HS-5 (cell line): ENCODE results near the gene PCMT1.
A peak's percentile ranks its signal among the peaks of the same experiment; 100 is the strongest.
"Not testable (repeated sequence)": the region's sequence is repeated elsewhere in the genome, so short reads cannot be mapped to it uniquely, and the experiment has no call there.

ENCODE experiments used
- DNase-seq: peaks from one replicate; pipeline ENCODE4 v3.0.0-alpha.2; 2012; ENCODE audit warnings: low read depth

The PCMT1 gene

DNA sequence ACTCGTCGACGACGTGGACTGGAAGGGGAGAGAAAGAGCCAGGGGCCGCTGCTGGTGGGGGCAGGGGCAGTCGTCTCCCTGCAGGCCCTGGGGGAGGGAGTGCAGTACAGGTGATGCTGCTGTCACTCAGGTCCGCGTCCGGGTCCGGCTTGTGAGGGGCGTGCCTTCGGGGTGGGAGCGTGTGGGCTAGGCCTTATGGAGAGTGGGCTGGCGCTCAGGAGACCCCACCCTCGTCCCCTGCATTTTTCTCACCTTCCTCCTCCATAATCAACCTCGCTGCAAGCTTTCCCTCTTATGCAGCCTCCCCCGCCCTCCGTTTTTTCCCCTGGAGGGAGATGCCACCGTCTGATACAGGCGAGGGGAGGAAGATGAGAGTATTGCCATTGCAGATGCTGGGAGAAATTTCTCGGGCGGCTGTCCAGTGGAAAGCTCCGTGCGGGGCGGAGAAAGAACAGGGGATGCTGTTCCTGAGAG, 632 bp downstream of the PCMT1 start:
- peak; percentile 47 for DNase-seq

DNA sequence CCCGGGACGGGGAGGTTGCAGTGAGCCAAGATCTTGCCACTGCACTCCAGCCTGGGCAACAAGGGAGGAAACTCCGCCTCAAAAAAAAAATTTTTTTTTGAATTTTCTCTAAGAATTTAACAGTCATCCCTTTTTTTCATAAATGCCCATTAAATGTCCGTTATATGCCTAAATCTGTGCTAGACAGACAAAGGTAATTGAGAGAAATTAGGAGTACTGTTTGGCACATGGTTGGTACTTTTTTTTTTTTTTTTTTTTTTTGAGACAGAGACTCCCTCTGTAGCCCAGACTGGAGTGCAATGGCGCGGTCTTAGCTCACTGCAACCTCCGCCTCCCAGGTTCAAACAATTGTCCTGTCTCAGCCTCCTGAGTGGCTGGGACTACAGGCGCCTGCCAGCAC, 1.7 kb downstream of the PCMT1 start:
- DNase-seq: no peak

DNA sequence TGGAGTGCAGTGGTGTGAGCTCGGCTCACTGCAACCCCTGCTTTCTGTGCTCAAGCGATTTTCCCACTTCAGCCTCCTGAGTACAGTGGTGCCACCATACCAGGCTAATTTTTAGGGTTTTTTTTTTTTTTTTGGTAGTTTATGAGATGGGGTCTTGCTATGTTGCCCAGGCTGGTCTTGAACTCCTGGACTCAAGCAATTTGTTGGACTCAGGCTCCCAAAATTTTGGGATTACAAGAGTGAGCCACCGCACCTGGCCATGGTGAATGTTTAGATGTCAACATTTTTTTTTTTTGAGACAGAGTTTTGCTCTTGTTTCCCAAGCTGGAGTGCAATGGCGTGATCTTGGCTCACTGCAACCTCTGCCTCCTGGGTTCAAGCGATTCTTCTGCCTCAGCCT, 2.4 kb downstream of the PCMT1 start:
- not testable (repeated sequence) for DNase-seq

DNA sequence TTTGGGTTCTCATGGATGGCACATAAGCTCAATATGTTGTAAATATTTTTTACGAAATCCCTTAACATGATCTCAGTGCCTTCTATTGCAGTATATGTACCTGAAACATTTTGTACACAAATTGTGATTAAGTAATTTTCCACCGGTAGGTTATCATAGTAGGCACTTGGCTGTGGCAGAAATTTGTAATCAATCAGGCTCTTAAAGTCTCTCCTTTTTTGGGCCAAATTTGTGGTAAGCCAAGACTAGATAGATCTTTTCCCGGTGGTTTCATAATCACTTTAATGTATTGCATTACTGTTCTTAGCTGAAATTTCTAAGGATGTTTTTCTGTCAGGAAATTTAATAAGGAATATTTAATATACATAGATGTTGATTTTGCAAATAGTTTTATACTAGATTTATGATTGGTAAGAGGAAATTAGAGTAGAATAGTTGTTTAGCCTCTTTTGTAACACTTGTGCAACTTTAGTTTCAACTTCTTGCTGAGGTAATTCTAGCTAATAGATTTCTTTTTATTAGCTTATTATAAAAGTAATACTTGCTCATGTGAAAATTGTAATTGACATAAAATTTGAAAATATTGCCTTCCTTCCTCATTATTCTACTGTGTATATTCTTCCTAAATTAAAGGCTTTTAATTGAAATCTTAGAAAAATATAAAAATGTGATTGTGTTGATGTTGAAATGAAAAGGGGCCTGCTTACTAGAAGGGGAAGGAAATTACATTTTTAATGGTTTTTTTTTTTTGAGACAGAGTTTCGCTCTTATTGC, 3.2 kb downstream of the PCMT1 start:
- no peak for DNase-seq

DNA sequence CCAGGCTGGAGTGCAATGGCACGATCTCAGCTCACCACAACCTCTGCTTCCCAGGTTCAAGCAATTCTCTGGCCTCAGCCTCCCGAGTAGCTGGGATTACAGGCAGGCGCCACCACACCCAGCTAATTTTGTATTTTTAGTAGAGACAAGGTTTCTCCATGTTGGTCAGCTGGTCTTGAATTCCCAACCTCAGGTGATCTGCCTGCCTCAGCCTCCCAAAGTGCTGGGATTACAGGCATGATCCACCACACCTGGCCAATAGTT, 3.8 kb downstream of the PCMT1 start:
- not testable (repeated sequence) for DNase-seq

DNA sequence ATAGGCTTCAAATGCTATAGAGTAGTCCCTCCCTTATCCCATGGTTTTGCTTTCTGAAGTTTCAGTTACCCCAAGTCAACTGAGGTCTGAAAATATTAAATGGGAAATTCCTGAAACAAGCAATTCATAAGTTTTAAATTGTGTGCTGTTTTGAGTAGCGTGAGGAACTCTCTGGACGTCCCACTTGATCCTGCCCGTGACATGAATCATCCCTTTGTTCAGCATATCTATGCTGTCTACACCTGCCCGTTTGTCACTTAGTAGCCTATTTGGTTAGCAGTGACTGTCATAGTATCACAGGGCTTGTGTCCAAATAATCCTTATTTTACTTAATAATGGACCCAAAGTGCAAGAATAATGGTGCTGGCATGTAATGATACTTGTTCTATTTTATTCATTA, 5.0 kb downstream of the PCMT1 start:
- no peak for DNase-seq

DNA sequence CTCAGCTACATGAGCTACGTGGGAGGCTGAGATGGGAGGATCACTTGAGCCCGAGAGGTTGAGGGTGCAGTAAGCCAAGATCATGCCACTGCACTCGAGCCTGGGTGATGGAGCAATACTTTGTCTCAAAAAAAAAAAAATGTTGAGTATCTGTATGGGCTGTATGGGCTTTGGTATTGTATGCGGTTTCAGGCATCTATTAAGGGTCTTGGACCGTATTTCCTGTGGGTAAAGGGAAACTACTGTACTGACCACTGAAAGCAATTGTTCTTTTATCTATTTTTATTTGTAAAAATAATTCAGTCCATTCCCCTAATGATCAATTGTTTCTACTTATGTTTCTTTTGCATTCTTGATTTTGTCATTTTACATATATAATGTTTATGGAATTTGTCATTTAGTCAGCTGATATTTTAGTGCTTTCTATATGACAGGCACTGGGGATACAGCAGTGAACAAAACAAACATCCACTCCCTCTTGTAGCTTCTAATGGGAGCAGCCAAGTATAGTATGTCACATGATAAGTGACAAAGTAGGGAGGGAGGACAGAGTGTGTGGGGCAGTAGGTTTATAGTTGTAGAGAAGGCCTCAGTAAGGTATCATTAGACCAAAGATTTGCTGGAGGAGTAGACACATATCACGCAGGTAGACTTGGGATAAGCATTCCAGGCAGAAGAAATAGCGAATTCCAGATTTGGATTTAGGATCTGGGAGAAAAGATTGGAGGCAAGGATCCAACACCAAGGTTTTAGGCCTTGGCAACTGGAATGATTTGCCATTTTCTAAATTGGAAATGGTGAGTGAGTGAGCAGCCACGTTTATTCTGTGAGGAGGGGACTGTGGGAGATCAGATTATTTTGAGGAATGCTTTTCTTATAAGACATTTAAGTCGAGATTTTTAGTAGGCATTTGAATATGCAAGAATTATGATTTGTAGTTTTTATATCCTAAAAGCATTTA, 6.0 kb downstream of the PCMT1 start:
- DNase-seq: no peak

DNA sequence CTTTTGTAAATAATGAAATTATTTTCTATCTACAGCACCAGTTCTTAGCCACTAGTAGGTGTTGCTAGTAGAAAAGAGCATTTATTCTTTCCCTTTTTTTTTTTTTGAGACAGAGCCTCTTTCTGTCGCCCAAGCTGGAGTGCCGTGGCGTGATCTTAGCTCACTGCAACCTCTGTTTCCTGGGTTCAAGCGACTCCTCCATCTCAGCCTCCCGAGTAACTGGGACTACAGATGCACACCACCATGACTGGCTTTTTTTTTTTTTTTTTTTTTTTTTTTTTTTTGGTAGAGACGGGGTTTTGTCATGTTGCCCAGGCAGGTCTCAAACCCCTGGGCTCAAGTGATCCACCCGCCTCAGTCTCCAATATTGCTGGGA, 6.7 kb downstream of the PCMT1 start:
- no peak for DNase-seq

DNA sequence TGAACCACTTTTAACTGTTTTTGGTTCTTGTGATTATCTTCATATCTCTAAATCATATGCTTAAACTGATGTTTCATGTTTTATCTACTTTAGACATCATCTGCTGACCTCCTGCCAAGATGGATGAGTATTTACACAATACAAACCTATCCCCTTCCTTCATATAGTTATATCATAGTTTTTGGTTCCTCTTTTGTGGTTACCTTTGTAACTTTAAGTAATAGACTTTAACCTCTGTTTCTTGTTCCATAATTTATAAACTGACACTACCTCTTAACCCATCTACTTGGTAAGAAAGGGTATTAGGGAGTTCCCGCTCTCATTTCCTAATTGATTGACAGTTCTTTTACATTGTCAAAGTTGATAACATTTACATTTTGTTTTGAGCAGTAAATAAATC, 11.9 kb downstream of the PCMT1 start:
- no peak for DNase-seq

DNA sequence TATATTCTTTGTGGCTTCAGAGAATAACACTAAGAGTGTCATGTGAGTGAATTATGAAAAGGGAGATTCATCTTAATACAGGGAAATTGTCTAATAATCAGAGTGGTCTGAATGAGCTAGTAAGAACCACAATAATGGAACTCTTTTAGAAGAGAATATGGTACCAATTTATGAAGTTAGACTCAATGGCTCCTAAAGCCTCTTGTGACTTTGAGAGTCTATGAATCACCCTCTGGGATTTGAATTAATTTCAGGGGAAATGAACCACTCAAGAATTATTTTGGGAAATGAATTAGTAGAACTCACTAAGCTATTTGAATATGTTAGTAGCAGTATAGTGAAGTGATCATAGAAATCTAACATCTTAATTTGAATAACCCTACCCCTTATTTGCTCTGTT, 14.3 kb downstream of the PCMT1 start:
- DNase-seq: no peak

DNA sequence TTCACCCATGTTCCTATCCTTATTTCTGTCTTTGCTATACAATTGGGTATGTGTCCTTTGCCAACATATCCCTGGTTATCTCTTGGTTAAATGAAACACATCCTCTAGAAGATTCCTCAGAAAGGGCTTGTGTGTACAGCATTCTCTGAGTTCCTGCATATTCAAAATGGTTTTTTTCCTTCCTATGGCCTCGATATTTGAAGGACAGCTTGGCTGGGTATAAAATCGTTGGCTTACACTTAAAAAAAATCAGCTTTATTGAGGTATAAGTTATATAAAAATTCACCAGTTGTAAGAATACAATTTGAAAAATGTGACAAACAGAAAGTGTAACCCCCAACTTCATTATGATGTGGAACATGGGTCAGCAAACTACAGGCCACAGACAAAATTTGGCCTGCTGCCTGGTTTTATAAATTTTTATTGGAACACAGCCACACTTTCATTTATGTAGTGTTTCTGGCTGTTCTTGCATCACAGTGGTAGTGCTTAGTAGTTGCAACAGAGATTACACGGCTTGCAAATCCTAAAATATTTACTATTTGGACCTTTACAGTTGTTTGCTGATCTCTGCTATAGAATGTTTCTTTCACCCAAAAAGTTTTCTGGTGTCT, 16.7 kb downstream of the PCMT1 start:
- no peak for DNase-seq

DNA sequence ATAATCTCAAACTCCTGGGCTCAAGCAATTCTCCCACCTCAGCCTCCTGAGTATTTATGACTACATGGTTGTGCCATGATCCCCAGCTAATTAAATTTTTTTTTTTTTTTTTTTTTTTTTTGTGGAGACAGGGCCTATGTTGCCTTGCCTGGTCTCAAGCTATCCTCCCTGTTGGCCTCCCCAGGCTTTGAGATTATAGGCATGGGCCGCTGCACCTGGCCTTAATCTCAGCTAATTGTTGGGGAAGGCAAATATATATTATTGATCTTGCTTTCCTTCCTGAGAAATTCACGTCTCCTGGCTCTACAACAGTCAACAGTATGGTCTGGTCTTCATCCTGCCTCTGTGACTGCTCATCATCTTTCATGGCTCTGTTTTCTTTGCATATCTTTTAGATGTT, 20.1 kb downstream of the PCMT1 start:
- DNase-seq: no peak

DNA sequence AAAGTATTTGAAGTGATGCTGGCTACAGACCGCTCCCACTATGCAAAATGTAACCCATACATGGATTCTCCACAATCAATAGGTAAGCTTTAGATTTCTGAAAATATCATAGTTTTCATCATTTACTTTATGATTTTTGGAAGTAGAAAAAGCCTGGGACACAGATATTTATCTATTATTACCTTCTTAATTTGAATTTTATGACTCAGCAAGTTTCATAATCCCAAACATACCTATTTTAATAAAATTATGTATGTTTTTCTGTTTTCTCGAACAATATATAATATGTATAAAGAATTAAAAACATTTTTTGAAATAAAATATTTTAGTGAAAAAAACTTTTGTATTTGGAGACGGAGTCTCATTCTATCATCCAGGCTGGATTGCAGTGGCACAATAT, 21.6 kb downstream of the PCMT1 start:
- DNase-seq: no peak

DNA sequence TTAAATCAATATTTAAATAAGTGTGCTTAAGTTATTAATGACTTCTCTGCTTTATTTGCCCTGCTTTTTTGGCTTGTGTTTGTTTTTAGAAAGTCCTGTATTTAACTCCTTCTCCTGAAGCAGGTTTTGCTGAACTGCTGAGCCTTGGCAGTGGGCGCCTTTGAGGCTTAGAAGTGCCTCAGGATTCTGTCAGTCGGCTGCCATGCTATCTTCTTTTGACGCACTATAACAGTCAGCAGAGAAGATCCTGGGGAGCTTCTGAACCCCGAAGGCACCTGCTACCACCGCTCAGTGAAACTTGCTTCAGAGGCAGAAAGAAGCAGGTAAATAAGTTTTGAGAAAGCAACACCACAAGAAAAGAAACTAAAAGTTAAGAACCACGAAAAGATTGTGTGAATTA, 22.4 kb downstream of the PCMT1 start:
- DNase-seq: no peak

DNA sequence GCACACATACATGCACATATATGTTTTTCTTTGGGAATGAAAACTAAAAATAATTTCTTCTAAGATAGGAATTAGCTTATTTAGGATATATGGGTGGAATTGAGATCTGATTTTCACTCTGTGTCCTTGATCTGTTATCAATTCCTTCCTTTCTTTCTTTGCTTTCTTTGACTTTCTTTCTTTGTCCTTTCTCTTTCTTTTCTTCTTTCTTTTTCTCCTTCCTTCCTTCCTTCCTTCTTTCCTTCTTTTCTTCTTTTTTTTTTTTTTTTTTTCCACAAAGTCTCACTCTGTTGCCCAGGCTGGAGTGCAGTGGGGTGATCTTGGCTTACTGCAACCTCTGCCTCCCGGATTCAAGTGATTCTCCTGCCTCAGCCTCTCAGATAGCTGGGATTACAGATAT, 28.1 kb downstream of the PCMT1 start:
- no peak for DNase-seq

DNA sequence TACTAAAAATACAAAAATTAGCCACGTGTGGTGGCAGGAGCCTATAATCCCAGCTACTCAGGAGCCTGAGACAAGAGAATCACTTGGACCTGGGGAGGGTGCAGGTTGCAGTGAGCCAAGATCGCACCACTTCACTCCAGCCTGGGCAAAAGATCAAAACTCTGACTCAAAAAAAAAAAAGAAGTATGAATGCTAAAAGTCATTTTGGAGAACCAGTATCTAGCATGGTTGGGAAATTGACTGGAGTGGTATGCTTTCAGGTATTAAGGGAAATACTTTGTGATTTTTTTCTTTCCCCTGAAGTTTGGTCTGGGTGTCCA, 30.1 kb downstream of the PCMT1 start:
- DNase-seq: no peak

DNA sequence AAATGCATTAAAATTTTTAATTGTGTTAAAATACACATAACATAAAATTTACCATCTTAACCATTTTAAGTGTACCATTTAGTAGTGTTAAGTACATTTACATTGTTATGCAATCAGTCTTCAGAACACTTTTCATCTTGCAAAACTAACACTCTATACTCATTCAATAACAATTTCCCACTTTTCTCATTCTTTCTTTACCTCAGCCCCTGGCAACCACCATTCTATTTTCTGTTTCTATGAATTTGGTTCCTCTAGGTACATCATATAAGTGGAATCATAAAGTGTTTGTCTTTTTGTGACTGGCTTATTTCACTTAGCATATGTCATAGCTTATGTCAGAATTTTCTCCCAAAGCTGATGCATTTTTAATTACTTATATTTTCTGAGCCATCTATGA, 32.2 kb downstream of the PCMT1 start:
- DNase-seq: no peak

DNA sequence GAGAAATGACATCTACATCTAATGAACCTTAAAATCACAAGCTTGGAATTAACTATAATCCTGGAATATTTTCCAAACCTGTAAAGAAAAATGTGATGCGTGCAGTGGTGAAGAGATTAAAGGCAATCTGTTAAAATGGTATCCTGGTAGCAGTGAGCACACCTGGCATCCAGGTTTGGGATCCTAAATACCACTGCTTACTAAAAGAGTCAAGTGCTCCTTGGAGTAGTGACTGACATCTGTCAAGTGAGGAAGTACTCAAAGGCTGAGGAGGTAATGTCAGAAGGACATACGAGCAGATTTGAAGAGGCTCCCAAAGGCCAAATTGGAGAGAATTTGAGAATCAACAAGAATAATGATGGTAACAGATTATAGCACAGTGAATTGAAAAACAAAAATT, 32.8 kb downstream of the PCMT1 start:
- DNase-seq: no peak

DNA sequence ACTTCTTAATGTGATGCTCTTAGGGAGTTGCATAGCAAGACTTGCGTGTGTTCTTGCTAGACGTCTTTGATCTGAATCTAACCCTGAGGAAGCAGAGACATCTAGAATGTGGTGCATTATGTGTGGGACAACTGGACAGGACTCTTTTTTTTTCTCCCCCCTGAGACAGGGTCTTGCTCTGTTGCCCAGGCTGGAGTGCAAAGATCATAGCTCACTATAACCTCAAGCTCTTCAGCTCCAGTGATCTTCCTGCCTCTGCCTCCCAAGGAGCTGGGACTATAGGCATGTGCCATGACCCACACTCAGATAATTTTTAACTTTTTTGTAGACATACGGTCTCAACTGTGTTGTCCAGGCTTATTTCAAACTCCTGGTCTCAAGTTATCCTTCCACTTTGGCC, 34.0 kb downstream of the PCMT1 start:
- DNase-seq: no peak

DNA sequence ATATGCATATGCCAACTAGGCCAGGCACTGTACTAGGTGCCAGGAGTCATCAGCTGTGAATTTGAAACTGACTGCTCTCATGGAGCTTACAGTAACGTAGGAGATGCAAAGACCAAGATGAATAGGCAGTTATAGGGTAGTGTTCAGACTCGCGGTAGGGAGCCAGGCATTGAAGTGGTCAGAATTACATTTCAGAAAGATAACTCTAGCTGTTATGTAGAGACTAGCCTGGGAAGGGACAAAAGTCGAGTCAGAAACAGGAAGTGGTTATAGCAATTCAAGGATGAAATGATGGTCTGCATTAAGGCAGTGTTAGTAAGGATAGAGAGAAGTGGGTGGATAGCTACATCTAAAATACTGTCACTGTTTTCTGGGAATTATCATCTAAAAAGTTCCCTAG, 56.6 kb downstream of the PCMT1 start:
- no peak for DNase-seq

DNA sequence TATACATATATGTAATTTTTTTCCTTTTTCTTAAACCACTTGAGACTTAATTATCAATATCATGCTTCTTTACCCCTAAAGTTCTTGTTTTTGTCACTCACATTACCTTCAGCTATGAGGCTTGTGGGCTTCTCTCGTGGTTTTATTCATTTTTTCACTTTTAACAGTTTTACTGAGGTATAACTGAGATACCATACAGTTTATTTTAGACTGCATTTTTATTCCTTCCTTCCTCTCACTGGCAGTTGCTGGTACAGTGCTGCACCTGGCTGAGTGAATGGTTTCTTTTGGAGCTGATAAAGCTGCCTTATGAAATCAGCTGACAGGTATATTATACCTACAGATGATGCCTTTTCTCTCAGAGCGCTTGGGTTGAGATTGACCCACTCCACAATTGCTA, 60.3 kb downstream of the PCMT1 start:
- no peak for DNase-seq

DNA sequence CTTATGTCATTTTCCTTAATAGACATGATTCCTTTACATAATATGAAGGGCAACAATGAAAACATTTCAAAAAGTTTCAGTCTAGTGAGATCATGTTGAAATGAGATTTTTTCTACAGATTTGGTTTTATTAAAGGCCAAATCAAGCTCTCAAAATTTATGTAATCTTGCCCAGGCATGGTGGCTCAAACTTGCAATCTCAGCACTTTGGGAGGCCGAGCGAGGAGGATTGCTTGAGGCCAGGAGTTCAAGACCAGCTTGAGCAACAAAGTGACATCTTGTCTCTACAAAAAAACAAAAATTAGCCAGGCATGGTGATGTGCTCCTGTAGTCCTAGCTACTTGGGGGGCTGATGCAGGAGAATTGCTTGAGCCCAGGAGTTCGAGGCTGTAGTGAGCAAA, 63.8 kb downstream of the PCMT1 start:
- no peak for DNase-seq

DNA sequence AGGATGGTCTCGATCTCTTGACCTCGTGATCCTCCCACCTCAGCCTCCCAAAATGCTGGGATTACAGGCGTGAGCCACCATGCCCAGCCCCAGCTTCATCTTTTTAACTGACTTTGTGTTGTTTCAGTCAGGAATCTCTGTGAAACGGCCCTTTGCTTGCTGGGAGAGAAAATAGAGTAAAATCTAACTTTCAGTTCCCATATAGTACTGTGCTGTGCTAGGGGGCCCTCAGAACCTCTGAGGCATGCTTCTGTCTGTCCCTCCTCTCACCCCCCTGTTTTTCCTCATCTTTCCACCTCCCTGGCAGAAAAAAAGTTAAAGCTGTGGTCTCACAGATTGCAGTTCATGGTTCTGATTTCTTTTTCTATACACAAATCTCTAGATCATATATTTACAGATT, 66.2 kb downstream of the PCMT1 start:
- DNase-seq: no peak
